ENCODE data around the gene ETAA1.

DNA sequence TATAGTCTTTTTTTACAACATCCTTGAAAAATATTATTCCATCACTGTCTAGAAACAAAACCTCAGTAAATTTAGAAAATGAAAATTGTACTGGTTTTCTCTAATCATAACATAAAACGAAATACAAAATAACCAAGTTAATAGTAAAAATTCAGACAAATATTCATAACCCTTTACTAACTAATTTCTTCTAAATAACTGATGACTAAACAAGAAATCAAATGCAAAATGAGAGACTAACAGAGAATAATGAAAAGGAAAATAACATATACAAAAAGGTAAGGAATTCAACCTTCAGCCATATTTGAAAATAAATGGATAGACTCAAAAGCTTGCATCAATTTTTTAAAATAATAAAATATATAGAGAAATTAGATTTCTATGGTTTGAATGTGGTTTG, 18.6 kb upstream of the ETAA1 start:
- TF ChIP-seq CTCF (conservative IDR thresholded peaks at IDR 0.05; ENCODE audit: low read depth, low read length) (no peak), RAD21 (IDR thresholded peaks at IDR 0.05; ENCODE audit: low read length) (no peak), MAZ (IDR thresholded peaks at IDR 0.05; ENCODE audit: borderline replicate concordance, low read depth, low read length) (no peak), CEBPB (IDR thresholded peaks at IDR 0.05; ENCODE audit: low read depth, low read length) (no peak), POLR2A (IDR thresholded peaks at IDR 0.05; ENCODE audit: low read depth, low read length) (no peak), MXI1 (IDR thresholded peaks at IDR 0.05; ENCODE audit: borderline replicate concordance, low read depth, low read length) (no peak), MAFK (IDR thresholded peaks at IDR 0.05; ENCODE audit: low read depth, low read length) (no peak; the same call in 1 of the 2 replicates)

Data from IMR-90 (cell line).